IPS DF 4.7 (cell line): Measurements from ENCODE around the gene FBXL2.
"Not testable (repeated sequence)": the region's sequence is repeated elsewhere in the genome, so short reads cannot be mapped to it uniquely, and the experiment has no call there.

ENCODE experiments used
- DNase-seq: peaks from one replicate; pipeline ENCODE4 v3.0.0-alpha.2; 2013; ENCODE audit warnings: low spot score; ENCODE audit errors: extremely low read depth

FBXL2 gene

DNA sequence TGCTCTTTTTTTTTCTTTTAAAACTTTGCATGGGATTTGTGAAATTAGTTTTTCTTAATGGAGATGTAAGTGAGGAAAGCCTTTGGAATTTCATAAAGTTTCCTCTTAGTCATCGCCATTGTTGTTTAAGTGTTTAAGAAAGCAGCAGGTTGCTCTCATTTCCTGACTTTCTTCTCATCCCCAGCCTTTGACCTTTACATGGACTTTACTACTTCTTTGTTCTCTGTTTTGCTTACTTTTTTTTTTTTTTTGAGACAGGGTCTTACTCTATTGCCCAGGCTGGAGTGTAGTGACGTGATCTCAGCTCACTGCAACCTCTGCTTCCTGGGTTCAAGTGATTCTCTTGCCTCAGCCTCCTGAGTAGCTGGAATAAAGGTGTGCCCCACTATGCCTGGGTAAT, 38.6 kb downstream of the FBXL2 start:
- DNase-seq = no peak

DNA sequence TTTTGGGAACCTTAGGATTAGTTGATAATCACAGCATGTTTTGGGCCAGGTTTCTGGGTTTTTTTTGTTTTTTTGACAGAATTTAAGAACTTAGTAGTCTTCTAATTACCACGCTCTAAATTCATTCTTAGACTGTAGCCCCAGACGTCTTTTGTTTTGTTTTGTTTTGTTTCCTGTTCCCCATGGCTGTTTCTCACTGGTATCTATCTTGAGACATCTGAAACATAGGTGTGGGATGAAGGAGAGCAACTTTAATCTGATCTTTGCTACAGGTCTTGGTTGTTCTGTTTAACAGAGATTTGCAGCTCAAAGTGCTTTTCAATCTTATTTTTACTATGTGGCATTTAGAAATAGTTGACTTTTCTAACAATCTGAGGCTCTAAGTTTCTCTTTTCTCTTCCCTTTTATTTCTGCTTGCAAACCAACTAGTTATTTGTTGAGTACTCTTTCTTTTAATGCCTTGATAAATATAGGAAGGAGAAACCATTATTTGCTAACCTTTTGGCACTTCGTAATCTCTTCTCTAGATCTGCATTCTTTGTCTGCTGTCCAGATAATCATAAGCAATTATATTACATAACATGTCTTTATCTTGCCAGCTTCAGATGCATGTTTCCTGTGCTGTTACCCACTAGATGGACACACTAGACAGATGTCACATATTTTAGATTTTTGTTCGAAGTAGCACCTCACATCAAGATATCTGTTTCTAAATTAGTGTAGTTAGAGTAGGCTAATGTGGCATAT, 40.9 kb downstream of the FBXL2 start:
- DNase-seq = no peak

DNA sequence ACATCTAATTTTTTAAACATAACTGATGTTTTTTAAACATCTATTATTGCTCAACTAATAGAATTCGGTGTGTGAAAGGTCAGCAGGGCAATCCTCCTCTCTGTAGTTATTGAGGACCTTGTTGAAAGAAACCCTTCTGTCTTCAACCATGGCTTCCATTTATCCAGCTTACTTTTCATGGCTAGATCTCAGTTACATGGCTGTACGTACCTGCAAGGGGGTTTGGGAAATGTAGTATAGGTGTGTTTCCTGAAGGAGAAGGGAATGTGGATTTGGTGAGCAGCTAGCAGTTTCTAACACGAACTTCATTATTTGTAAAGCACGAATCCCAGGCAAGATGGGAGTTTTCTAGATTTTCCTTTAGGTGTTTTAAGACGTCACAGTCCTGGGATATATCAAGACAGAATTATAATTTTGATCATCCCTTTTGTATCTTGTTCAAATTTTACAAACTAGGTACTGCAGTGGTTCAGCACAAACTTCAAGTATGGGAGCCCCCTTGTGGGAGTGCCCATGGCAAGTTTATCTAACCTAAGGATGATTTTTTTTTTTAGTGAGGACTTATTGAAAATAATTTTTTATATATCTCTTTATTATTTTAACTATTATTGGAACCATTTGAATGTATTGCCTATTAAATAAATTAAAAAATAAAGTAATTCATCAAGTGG, 41.6 kb downstream of the FBXL2 start:
- no peak for DNase-seq

DNA sequence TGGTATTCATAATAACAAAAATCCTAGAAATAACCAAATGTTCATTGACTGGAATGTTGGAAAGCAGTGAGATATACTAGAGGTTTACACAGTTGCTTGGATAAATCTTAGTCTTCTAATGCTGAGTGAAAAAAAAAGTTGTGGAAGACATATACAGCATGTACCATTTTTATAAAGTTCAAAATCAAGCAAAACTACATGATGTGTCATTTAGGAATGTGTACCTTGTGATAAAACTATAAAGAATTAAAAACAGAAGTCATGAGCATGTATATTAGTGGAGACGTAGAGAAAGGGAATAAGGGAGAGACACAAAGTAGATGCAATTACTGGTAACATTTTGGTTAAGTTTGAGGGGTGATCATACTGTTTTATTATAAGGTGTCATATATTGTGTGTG, 45.2 kb downstream of the FBXL2 start:
- no peak for DNase-seq

DNA sequence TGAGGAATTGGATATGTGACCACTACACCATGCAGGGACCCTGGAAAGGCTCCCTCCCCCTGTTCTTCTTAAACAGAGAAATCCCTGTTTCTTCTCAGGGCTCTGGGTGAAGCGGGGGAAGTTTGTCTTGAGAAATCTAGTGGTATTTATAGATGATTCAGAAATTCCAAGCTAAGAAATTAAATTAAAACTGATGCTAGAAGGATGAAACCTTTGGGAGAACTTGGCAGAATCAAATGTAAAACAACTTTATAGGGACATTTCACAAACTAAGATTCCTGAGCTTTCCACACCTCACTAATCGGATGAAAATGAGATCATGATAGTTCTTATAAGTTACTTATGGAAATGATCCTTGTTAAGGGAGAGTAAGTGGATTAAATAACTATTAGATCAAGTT, 54.2 kb downstream of the FBXL2 start:
- no peak for DNase-seq

DNA sequence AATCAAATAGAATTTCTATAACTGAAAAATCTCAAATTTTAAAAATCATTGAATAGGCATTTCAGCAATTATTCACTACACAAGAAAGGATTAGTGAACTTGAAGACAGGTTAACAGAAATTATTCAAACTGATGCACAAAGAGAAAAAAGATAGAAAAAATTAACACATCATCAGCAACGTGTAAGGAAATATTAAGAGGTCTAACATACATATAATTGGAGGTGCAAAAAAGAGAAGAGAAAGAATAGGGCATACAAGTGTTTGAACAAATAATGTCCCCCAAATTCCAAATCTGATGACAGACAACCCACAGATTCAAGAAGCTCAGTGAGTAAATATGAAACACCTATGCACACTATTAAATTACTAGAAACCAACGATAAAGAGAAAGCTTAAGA, 57.1 kb downstream of the FBXL2 start:
- DNase-seq = no peak

DNA sequence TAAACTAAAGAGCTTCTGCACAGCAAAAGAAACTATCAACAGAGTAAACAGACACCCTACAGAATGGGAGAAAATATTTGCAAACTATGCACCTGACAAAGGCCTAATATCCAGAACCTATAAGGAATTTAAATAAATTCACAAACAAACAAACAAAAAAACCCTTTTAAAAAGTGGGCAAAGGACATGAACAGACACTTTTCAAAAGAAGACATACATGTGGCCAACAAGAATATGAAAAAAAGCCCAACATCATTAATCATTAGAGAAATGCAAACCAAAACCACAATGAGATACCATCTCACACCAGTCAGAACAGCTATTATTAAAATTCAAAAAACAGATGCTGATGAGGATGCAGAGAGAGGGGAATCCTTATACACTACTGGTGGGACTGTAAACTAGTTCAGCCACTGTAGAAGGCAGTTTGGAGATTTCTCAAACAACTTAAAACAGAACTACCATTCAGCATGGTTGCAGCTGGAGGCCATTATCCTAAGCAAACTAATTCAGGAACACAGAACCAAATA, 61.8 kb downstream of the FBXL2 start:
- not testable (repeated sequence) for DNase-seq

DNA sequence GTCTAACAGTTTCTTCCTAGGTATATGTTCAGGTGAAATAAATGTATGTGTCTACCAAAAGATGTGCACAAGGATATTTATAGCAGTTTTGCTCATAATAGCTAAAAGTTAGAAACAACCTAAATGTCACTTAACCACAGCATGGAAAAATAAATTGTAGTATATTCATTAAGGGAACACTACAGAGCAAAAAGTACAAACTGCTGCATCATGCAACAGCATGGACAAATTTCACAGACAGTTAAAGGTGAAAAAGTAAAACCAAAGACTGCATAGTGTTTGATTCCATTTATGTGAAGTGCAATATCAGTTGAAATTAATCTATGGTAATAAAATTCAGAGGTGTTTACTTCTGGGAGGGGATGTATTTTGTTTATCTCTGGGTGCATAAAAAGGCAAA, 62.5 kb downstream of the FBXL2 start:
- no peak for DNase-seq

DNA sequence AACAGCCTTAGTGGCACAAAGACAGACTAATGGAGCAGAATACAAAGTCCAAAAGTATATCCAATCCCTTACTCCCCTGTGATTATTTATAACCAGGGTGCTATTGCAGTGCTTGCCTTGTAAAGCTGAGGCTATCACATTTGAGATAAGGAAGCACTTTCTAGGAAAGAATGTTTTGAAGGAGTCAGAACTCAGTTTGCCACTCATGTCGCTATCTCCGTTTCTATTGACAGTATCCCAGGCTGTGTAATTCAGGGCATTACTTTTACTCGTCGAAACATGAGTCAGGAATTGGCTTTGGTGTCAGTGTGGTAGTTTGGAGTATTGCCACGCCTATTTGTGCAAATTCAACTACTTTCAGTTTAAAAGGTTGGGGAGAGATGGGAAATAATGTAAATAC, 78.4 kb downstream of the FBXL2 start:
- DNase-seq = no peak

DNA sequence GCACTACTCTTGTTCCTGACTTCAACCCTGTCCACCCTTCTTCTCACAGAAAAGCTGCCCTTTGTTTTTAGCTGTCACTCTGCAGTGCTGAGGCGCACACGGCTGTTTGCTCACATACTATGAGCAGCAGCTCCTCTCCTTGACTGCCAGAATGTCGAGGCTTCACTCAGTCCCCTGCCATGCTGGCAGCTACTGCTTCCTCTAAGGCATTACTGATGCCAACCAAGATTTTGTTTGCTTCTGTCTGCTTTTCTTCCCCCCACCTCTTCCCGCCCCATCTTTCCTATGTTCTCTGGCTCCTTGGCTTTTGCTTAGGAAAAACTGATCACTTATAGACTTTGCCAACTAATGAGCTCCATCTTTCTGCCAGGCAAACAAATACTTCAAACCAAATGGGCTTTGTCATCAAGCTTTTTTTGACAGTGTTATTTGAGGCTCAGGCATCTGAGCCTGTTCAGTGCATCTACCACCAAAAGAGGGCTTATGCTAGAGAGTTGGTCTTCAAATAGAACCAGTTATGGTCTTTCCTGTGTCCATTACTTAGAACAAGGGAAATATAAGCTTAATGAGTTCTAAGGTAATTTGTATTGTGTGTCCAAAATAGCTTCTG, 81.0 kb downstream of the FBXL2 start:
- no peak for DNase-seq

DNA sequence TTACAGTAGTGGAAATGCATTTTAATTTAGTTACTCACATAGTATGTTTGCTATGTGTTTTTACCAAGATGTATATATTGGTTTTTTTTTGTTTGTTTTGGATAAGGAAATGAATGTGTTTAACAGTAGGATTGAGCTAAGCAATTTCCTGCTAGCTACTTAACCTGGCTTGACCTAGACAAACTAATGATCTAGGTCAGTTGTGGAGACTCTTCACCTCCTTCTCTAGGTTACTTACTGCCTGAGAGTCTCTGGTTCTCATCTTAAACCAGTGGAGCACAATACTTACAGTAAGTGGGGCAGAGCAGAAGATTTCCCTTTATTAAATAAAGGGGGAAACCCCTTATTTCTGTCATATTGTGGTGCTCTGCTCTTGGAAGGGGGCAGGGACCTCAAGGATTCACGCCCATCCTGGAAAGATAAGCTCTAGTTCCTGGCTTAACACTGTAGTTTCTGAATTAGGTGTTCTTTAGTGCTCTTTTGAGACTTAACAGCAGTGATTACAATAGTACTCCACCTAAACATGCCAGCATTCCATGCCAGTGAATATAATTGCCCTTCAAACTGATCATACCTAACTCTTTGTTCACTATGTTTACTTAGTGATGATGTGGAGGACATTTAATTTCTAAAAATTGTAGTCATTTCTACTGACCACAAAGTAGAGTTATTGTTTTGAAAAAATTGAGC, 83.0 kb downstream of the FBXL2 start:
- no peak for DNase-seq

DNA sequence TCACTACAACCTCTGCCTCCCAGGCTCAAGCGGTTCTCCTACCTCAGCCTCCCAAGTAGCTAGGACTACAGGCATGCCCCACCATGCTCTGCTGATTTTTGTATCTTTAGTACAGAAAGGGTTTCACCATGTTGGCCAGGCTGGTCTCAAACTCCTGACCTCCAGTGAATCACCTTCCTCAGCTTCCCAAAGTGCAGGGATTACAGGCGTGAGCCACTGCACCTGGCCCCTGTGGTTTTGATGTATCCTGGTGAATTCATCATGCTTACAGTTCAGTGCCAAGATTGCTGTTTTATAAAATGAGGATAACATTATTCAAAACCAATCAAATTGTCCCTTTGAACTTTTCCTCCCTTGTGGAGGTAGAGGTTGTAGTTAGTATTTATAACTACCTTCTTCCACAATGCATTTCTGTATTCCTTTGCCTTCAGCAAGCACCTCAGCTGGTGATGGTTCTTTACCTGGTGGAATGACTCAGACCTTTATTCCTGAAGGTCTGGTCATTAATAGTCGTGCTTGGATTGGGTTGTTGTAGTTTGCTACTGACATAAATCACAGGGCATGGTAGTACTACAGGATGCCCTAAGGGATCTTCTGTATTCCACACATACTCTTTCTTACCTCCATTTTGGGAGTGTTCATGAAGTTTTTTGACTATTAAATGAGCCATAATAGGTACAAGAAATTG, 86.0 kb downstream of the FBXL2 start:
- no peak for DNase-seq

DNA sequence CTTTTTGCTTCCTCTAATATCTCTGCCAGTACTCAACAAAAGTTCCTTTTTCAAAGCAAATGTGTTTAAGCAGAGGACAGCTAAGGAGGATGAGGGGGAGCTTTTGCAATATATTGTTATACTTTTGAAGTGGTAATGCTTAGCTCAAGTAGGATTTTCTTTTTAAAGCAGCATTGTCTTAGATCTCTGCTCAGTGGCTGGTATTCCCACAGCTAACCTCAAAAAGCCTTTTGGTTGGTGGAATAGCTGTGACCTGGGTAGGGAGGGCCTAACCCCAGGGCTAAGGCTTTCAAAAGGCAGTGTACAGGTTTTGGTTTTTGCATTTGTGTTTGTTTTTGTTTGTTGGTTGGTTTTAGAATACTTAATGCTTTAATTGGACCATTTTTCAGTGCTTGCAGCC, 86.8 kb downstream of the FBXL2 start:
- no peak for DNase-seq

DNA sequence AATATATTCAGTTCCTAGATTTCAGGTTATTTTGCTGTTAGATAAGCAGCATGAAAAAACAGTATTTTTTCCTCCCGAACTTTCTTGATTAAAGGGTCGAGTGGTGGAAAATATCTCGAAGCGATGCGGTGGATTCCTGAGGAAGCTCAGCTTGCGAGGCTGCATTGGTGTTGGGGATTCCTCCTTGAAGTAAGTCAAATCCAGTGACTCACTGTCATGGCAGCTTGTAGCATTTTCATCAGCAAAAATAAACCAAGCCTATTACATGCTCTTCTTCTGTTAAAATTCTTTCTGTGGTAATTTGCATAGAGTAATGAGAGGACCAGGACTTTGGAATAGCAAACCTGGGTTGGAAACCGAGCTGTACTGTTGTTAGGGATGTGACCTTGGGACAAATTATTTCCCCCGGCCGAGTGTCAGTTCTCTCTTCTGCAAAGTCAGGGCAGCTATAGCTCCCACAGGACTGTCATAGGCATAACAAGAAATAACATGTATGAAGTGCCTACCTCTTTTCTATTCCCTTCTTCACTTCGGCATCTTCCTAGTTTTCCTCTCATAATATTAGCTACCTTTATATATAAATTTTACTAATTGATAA, 87.4 kb downstream of the FBXL2 start:
- no peak for DNase-seq

DNA sequence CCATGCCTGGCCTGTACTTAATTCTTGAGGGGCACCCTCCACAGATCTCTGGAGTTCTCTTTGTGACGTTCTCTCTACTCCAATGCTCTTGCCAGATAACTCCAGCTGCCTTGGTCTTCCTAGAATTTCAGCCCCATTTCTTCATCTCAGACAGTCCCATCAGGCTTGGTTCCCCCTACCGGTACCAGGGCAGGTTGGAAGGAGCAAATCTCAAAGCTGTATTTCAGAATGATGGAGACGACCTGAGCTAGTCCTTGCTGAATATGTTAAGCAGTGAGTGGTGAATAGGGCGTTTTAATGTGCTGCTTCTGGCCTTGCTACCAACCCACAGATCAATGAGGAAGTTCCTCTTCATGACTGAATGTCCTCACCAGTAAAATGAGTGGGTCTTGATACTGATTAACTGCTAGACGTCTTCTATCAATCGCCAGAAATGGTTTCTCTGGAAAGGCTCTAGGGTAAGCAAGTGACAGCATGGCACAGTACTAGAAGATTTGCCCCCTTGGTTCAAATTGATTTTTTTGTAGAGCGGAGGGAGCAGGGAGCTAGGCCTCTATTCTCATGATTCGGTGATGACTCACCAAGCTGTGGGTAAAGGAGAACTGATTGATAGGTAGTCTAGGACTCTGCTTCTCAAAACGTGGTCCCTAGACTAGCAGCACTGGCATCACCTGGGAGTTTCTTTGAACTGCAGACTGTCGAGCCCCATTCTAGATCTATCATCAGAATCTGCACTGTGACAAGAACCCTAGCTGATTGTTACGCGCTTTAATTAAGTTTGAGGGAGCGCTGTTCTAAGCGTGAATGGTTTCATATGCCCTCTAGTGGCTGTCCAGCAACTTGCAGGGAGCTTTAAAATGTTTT, 95.2 kb downstream of the FBXL2 start:
- peak; percentile 7 for DNase-seq

DNA sequence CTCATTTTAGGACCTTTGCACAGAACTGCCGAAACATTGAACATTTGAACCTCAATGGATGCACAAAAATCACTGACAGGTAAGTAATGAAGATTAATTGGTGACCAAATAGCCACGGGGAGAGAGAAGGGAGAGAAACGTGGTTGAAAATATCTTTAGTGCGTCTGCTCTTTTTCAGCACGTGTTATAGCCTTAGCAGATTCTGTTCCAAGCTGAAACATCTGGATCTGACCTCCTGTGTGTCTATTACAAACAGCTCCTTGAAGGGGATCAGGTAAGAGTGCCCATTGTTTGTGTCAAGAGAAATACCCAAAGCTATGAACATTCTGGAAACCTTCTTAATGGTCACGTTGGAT, 95.8 kb downstream of the FBXL2 start:
- DNase-seq = no peak

DNA sequence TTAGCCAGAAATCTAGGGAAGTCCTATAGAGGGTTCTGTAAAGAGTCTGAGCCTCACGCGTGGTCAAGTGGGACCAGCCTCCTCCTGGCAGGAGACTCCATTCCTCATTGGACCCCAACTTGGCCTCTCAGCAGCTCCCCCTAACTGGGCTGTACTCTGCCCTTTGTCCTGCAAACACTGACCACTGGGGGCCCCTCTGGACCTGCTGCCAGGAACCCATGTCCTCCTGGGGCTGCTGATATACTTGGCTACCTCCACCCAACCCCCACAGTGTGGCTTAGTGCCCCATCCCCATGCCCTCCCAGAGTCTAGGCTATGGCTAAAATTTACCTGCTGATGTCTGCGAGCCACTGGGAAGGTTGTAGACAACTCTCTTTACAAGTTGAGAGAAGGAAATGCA, 100.2 kb downstream of the FBXL2 start:
- DNase-seq = no peak

DNA sequence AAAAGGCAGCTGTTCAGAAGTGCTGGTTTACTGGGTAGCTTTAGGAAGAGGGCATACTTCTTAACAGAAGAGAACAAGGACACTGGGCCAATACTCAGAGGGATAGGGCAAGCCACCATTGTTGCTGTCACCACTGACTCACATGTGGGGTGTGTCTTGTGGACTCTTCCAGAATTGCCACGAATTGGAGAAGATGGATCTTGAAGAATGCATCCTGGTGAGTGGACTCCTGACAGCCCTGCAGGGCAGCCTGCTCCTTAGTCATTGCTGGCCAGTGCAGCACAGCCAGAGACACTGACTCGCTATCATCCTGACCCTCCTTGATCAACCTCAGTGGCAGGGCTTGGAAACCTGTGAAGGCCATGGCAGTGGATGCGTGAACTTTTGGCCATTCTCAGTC, 100.7 kb downstream of the FBXL2 start:
- no peak for DNase-seq

DNA sequence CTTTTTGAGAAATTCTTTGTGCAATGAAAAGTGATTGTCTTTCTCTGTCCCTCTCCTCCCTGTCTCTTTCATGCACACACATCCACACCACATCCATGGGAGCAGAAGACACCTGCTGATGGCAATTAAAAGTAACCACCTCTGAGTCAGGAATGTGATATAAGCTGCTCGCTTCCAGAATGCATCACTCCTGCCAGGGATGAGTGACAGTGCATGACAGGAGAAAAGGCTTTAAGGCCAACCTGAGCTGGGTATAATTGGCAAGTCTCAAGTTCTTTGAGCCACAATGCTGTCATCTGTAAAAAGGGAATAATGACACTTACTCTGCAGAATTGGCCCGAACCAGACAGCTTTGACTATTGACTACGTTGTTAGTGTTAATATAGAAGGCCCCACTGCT, 103.4 kb downstream of the FBXL2 start:
- DNase-seq = no peak

DNA sequence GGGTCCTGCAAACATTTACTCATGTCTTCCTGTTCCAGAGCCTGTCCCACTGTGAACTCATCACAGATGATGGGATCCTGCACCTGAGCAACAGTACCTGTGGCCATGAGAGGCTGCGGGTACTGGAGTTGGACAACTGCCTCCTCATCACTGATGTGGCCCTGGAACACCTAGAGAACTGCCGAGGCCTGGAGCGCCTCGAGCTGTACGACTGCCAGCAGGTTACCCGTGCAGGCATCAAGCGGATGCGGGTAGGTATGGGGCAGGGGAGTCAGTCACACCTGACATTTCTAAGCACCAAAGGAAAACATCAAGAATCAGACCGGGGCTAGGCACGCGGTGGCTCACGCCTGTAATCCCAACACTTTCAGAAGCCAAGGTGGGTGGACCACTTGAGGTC, 106.7 kb downstream of the FBXL2 start:
- no peak for DNase-seq
